Left renal pelvis (tissue), 4 donors: ENCODE measurements around the gene GINS2. TPM values are rescaled to one million over a fixed set of nuclear protein-coding genes. Genes with fewer than 3 reads are reported as not detected.

Experiments used
- DNase-seq, 4 donors: peaks; one replicate each; pipeline ENCODE4 v3.0.0-alpha.2; 2013; ENCODE audit warnings: low read depth in 4 of 4, low spot score in 3 of 4
- polyA plus RNA-seq, 4 donors: library from polyadenylated mRNA; unstranded; fragments of 120-200 nt; gene quantifications; one replicate each; pipeline ENCODE4 v1.2.1, GENCODE V29; 2013; ENCODE audit not compliant: insufficient read length in 4 of 4

GINS2 gene
- polyA plus RNA-seq, 4 donors: 16.2 to 21.7 (median 19.6) TPM

DNA sequence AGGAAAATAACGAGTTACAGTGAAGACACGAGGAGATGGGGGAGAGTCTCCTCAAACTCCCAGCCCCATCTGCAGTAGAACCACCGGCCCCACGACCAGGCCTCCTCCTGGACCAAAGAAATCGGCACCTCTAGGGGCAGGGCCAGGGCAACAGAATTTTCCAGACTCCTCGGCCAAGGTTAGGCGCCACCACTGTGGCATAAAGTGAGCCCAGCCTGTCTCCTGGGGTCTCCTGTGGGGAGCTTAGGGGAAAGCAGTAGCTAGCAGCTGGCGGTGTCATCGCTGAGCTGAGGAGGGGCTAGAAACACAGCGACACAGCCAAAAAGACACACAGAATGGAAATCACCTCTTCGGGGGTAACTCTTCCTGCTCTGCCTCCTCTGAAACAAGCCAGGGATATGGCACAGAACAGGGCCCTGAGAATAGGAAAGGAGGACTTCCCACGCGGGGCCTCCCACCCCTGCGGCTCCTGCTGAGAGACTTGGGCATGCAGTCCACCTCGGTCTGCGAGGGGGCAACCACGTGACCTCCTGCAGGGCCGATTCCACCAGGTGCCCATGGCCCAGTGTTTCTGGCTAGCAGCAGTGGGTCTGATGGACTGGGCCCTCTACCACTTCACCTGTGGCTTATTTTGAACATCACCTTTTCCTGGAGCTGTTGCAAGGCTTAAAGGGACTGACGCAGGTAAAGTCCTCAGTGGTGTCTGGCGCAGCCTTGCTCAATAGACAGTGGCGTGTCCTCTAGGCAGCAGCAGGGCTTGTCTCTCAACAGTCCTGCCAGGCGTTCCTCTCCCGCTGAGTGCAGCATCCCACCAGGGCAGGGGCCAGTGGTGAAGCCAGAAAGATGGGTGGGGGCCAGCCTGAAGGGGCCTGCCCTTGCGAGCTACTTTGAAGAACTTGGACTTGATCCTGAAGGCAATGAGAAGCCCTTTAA, 6.7 kb upstream of the GINS2 start:
- no peak for DNase-seq

DNA sequence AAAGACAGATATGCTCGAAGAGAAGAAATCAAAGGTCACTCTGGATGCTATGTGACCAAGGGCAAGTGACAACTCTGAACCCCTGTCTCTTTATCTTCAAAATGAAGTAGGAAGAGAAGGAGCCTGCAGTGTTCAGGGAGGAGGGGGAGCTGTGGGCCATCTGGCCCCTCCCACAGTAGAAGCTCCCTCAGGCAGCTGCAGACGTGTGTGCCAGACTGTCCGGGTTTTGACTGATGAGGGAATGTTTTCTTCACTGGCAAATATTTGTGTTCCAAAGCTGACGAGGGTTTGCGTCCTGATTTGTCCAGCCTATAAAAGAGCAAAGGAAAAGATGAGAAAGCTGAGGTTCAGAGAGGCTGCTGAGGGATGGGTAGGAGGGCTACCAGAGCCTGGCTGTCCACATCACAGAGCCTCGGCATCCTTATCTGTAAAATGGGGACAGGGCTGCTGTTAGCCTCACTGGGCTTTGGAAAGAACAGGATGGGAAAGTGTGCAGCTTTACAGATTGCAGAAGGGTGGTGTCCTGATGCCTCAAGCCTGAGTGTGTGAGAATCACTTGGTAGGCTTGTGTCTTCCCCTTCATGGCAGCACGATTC, 1.8 kb upstream of the GINS2 start:
- no peak for DNase-seq

DNA sequence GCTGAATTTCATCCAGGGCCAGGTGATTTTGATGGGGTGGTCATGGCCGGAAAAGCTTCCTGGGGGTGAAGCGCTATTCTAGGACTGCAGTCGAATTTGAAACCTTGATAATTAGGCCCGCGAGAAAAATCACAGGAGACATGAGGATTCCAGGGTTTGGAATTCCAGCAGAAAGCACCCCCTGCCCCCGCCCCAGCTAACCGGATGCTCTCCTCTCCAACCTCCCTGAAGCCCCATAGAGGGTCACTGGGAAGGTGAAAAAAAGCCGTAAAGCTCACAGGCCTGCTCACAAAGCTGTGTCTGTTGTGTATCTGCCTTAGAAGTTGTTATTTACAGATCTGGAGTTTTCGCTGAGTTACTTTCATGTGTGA, 1.2 kb upstream of the GINS2 start:
- DNase-seq: no peak

DNA sequence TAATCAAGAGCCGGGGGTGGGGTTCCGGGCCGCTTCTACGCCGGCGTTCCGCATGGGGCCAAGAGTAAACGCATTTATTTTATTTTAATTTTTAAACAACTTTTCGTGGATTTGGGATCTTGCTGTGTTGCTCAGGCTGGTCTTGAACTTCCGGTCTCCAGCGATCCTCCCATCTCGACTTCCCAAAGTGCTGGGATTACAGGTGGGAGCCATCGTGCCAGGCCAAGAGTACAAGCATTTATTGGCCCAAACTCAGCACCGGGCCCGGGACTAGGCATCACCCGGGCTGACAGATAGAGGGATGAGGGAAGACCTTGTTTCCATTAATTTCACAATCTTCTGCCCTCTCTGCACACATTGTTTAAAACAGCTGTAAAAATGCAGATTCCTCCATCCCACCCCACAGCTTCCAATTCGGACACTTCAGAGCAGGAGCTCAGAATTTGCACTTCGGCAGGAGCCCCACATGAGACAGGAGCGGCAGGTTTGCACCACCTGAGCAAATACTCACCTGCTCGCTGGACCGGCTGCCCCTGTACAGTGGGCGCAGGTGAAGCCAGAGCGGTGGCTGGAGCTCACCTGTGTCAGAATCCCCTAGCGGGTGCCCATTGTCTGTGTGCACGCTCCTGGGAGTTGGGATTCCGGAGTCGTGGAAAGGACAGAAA, 663 bp upstream of the GINS2 start:
- no peak for DNase-seq

DNA sequence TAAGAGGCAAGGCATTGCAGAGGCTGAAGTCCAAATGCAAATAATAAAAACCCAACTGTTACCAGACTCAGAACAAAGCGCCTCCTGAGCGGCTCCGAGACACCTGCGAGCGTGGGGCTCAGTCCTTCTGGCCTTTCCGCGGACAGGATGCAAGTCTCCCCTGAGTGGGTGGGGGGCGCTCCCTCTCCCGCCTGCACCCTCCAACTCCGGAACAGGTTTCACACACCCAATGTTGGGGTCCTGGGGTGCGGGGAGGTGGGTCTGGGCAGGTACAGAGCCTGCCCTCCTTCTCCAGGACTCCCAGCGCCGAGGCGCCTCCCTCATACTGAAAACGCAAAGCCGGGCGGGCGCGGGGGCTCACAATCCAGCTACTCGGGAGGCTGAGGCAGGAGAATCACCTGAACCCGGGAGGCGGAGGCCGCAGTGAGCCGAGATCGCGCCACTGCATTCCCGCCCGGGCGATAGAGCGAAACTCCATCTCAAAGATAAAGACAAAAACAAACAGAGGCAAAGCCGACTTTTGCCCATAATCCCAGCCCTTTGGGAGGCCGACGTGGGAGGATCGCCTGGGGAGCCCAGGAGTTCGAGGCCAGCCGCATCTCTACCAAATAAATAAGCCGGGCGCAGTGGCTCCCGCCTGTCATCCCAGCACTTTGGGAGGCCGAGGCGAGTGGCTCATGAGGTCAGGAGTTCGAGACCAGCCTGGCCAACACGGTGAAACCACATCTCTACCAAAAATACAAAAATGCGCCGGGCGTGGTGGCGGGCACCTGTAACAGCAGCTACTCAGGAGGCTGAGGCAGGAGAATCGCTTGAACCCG, 893 bp downstream of the GINS2 start:
- no peak for DNase-seq

DNA sequence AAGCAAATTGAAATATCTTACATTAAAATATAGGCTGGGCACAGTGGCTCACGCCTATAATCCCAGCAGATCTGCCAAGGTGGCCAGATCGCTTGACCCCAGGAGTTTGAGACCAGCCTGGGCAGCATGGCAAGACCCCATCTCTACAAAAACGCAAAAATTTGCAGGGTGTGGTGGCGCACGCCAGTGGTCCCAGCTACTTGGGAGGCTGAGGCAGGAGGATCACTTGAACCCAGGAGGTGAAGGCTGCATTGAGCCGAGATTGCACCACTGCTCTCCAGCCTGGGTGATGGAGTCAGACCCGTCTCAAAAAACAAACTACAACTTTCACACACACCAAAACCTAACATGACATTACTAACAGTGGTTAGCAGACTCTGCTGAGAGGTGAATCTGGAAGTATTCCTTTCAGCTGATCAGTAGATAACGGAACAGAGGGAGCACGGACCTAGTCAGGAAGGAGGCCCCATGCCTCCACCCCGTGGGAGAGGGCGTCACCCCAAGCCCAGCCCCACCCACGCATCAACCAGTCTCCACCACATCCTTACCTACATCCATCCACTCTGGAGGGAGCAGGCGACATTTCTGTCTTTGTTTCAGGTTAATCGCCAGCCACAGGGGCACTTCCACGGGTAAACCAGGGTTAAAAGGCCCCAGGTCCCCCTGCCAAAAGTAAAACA, 1.7 kb downstream of the GINS2 start:
- no peak for DNase-seq

DNA sequence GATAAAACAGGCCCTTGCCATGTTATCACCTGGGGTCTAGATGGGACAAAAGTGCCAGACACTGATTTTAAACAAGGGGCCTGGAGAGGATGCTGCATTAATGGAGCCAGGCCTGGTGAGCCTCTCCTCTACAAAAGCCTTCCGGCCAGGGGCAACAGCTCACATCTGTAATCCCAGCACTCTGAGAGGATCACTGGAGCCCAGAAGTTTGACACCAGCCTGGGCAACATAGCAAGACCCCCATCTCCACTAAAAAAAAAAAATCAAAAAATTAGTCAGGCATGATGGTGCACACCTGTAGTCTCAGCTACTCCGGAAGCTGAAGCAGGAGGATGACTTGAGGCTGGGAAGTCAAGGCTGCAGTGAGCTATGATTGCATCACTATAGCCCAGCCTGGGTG, 3.5 kb downstream of the GINS2 start:
- DNase-seq: no peak

DNA sequence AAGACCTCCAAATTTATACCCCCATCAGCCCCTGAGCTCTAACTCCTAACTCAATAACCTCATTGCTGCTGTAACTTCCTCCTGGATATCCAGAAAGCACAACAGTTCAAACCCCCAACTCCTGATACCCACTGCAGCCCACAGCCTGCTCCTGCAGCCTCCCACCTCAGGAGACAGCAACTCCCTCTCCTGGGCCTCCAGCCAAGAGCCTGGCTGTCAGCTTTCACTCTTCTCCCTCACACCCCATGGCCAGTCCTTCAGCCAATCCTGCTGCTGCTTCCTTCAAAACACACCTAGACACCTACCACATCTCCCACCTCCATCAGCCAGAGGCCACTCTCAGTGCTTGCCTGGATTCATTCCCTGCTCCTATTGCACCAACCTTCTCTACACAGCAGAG, 5.4 kb downstream of the GINS2 start:
- DNase-seq: no peak

DNA sequence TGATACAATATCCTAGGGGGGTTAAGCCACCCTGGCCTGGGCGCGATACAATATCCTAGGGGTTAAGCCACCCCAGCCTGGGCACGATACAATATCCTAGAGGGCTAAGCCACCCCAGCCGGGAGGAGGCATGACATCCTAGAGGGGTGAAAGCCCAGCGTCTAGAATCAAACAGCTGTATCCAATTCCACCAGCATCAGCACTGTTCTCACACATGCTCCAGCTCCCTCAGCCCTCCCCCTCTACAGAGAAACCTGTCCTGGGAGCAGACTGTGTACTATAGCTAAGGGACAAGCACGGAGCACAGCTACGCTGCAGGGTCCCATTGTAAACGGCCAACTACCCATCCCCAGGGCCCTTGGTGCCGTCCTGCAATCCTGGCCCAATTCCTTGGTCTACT, 6.2 kb downstream of the GINS2 start:
- no peak for DNase-seq

DNA sequence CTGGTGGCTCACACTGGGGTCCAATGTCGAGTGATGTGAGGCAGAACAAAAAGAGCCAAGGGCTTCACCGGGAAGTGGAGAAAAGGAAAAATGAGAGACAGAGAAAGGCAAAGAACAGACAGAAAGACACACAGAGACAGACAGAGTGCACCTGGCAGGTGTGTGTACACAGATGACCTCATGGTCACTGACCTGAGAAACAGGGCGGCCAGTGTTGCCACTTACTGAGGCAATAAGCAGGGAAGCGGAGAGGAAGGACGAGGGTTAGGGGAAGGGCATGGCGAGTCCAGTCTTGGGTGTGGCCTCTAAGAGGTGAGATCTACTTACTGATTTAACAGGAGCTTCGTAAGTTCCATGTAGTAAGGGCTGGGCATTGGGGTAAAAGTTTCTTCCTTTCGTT, 7.5 kb downstream of the GINS2 start:
- no peak for DNase-seq

DNA sequence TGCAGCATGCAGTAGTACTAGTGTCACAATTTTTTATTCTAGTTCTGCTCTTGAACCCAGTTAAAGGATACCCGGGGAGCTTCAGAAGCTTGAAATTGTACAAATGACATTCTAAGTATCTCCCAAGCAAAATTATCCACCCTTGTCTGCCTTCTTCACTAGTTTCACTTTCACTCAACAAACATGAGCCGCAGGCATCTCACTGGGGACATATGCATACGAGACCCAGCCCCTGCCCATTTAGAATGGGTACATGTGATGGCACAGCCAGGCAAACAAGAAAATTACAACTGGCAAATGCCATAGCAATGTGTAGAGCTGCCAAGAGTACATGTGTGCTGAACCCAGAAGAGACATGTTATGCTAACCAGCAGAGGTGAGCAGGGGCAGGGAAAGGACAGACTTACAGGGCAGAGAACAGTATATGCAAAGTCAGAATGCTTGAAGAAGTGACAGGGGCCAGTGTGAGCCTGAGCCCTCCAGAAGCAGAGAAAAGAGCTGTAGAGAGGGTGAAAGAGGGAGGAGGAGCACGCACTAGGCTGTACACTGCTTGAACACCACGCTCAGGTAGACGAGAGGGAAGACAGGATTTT, 8.3 kb downstream of the GINS2 start:
- no peak for DNase-seq

DNA sequence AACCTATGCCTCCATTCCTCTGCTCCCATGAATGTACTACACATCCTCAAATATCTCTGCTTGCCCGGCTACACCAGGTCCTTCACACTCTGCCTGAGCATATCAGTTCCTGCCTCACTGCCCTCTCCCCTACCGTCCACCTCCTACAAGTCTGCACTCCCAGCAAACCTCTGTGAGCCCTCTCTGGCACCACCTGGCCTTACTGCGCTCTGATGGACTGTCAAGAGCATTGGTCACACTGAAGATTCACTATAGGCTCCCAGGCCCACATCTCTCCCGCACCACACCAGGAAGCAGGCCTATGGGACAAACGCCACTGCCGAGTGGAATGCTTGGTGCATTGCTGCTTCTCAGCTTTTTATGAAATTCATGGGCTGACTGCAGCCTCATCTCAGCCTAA, 8.9 kb downstream of the GINS2 start:
- no peak for DNase-seq

DNA sequence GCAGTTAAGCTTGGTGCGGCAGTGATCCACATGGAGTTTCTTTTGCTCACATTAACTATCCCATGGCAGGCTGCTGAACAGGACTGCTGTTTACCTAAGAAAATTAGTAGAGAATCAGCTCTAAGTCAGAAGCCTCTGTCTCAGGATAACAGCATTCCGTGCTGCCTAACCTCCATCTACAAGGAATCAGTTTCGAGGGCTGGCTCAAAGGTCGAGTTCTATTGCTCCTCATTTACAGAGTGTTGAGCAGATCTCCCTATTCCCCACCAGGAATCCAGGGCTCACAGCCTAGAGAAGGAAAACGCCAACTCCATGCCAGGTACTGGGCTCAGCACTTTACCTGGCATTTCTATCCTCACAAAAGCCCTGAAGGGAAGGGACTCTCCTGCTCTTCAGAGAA, 9.9 kb downstream of the GINS2 start:
- no peak for DNase-seq

DNA sequence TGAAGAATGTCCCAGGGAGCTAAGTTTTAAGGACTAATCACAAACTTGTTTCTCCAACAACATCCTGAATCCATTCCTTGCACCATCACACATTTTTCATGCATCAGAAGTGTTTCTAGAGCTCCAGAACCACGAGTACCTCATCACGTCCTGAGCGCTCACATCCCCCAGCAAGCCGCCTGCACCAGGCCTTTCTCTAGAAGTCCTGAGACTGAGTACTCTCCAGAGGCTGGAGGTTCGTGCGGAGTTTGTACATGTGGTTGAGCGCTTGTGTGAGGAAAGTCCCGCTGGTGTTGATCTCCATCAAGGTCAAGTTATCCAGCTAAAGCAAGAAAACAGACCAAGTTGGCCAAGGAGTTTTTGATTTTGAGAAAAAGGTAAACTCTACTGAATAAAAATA, 10.7 kb downstream of the GINS2 start:
- no peak for DNase-seq

DNA sequence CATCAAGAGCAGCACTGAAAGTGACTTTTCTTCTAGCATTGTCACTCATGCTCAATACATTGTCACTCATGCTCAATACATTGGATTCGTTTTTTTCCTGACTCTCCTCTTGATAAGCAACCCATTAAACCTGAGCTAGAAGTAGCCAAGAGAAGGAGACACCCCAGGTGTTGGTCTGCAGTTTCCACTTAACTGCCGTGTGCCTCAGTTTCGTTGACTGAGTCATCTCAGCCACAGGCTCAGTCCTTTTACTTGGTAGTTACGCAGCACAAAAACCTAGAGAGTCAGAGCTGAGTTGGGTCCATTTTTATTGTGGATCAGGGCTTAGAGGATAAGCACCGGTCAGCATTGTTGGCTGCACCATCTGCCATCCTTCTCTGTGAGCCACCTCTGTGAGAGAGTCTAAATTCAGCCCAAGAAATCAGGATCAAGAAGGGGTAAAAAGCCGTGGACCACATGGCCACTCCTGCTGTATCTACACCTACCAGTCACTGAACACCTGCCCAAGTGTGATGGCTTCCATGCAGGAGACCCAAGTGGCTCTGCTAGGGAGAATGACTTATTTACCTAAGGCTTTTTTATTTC, 11.3 kb downstream of the GINS2 start:
- DNase-seq: no peak

DNA sequence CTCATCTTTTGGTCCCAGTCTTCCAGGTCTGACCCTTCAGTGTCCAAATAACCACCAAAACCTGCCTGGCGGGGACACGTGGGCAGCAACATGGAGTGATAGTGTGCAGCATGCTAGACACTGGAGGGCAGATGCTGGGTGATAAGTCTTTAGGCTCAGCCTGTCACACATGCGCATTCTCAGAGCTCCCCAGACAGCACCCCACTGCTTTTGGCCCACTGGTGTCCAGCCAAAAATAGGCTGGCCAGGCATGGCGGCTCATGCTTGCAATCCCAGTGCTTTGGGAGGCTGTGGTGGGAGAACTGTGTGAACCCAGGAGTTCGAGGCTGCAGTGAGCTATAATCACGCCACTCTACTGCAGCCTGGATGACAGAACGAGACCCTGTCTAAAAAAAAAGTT, 12.3 kb downstream of the GINS2 start:
- no peak for DNase-seq

DNA sequence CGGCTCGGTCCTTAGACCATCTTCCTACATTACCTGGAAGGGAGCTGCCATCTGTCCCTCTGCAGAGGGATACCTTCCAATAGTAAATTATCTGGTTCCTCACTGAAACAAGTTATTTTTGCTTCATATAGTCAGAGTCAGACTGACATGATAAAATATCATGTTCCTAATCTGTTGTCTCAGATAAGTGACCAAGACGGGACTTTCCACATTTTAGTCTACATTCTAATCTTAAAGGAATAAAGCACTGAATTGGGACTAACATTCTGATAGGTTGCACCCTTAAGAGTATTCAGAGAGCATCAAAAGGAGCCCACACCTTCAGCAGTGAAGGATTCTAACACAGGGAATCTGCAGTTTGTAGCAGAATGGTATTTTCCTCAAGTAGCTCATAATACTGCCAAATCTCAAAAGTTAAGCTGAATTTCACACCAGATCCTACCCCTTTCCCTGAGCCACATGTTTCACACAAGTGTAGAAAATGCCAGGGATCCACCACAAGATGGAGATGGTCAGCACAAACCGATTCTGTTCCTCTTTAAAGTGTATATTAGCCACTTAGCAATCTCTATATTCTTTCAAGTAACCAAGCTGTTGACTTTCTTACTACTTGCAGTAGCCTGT, 13.4 kb downstream of the GINS2 start:
- DNase-seq: no peak

DNA sequence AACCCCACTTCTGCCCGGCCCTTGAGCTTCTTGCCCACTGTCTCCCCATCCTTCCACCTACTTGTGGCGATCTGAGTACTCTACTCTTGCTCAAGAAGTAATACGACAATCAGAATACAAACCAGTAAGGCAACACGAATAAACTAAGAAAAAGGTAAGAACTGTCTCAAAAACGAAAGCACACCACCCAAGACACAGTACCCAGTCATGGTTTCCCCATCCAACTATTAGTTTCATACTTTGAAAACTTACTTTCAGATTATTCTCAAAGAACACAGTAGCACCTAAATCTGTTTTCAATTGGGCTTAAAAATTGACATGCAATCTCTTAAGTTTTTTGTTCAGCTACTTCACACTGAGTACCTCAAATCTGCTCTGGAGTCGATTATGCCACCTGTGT, 13.9 kb downstream of the GINS2 start:
- DNase-seq: no peak

DNA sequence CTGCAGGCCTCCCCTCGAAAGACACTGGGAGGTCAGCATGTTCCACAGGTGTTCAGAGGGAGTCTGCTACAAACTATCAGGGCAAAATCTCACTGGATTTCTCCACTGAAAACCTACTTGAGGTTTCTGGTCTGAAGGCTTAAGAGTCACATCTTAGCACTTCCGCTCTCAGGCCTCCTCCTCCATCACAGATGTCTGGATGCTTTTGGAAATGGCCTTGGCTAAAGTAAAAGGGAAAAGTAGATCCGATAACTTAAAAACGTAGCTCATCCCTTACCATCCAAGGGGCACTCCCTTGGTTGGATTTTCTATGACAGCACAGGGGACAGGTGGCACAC, 14.4 kb downstream of the GINS2 start:
- DNase-seq: no peak
